Amniotic epithelial cell (primary cell): ENCODE data around the gene TEX22.

ENCODE experiments used
- DNase-seq: peaks from one replicate; pipeline ENCODE4 v3.0.0-alpha.2; 2010; ENCODE audit warnings: low read depth

Gene TEX22

GRCh38 chr14:105400016-105400415 lies 1.7 kb downstream of the TEX22 start:
- no peak for DNase-seq

GRCh38 chr14:105401699-105402098 lies 3.4 kb downstream of the TEX22 start:
- DNase-seq: no peak

- DNase-seq: no peak
Observed at GRCh38 chr14:105408592-105408991, 10.3 kb downstream of the TEX22 start.

- no peak for DNase-seq
Observed at GRCh38 chr14:105409364-105409763, 11.0 kb downstream of the TEX22 start.

- no peak for DNase-seq
Observed at GRCh38 chr14:105410642-105411016, 12.3 kb downstream of the TEX22 start.

- DNase-seq: peak; percentile 19
Observed at GRCh38 chr14:105411017-105411941, 12.9 kb downstream of the TEX22 start.

GRCh38 chr14:105411985-105412770 lies 13.8 kb downstream of the TEX22 start:
- no peak for DNase-seq

- DNase-seq: no peak
Observed at GRCh38 chr14:105412771-105413543, 14.6 kb downstream of the TEX22 start.

- DNase-seq: no peak
Observed at GRCh38 chr14:105413544-105413886, 15.2 kb downstream of the TEX22 start.

GRCh38 chr14:105414456-105415371 lies 16.4 kb downstream of the TEX22 start:
- peak; percentile 43 for DNase-seq

- no peak for DNase-seq
Observed at GRCh38 chr14:105415481-105416428, 17.4 kb downstream of the TEX22 start.

- DNase-seq: no peak
Observed at GRCh38 chr14:105416671-105417070, 18.3 kb downstream of the TEX22 start.

GRCh38 chr14:105417690-105418121 lies 19.4 kb downstream of the TEX22 start:
- DNase-seq: no peak

GRCh38 chr14:105418269-105419194 lies 20.2 kb downstream of the TEX22 start:
- no peak for DNase-seq

- no peak for DNase-seq
Observed at GRCh38 chr14:105419195-105420091, 21.1 kb downstream of the TEX22 start, which contains the start of gene MTA1. Gene MTA1, plus strand, starts transcription at chr14:105419827. Its CDS starts 209 bp downstream, at chr14:105420036.

GRCh38 chr14:105420101-105420973 lies 22.0 kb downstream of the TEX22 start:
- no peak for DNase-seq
